HUES6 (cell line): ENCODE data around the gene BPTF.
"Not testable (repeated sequence)": the region's sequence is repeated elsewhere in the genome, so short reads cannot be mapped to it uniquely, and the experiment has no call there.

Source experiments
- H3K27ac ChIP-seq: 2 replicates; pipeline ENCODE4 v1.7.0; 2013; ENCODE audit warnings: low read depth, mild to moderate bottlenecking, low read length, inconsistent platforms
- H3K27me3 ChIP-seq: 2 replicates; pipeline ENCODE4 v1.6.1; 2013; ENCODE audit warnings: low read length; ENCODE audit not compliant: control insufficient read depth, insufficient read depth
- H3K36me3 ChIP-seq: 2 replicates; pipeline ENCODE4 v1.6.1; 2013; ENCODE audit warnings: low read length; ENCODE audit not compliant: control insufficient read depth, insufficient read depth
- H3K4me1 ChIP-seq: 2 replicates; pipeline ENCODE4 v1.6.1; 2013; ENCODE audit warnings: low read length; ENCODE audit not compliant: control insufficient read depth, insufficient read depth
- H3K4me3 ChIP-seq: 2 replicates; pipeline ENCODE4 v1.5.1; 2013; ENCODE audit warnings: low read depth, low read length
- H3K9ac ChIP-seq: one replicate; pipeline ENCODE4 v1.6.1; 2013; ENCODE audit warnings: mild to moderate bottlenecking, low read length
- H3K9me3 ChIP-seq: 2 replicates; pipeline ENCODE4 v1.6.1; 2013; ENCODE audit warnings: low read depth, low read length; ENCODE audit not compliant: control insufficient read depth, insufficient read depth

BPTF gene

GRCh38 chr17:67891481-67892119 lies 66.3 kb downstream of the BPTF start:
- peaks cover 65% of the 10 kb centered on the region for H3K36me3 ChIP-seq
- no peak overlapping the region for H3K4me3 ChIP-seq
- H3K27ac ChIP-seq = no peak overlapping the region
- no peaks in the 10 kb centered on the region for H3K9me3 ChIP-seq
- no peaks in the 10 kb centered on the region for H3K4me1 ChIP-seq
- no peaks in the 10 kb centered on the region for H3K27me3 ChIP-seq
- no peak overlapping the region for H3K9ac ChIP-seq

DNA sequence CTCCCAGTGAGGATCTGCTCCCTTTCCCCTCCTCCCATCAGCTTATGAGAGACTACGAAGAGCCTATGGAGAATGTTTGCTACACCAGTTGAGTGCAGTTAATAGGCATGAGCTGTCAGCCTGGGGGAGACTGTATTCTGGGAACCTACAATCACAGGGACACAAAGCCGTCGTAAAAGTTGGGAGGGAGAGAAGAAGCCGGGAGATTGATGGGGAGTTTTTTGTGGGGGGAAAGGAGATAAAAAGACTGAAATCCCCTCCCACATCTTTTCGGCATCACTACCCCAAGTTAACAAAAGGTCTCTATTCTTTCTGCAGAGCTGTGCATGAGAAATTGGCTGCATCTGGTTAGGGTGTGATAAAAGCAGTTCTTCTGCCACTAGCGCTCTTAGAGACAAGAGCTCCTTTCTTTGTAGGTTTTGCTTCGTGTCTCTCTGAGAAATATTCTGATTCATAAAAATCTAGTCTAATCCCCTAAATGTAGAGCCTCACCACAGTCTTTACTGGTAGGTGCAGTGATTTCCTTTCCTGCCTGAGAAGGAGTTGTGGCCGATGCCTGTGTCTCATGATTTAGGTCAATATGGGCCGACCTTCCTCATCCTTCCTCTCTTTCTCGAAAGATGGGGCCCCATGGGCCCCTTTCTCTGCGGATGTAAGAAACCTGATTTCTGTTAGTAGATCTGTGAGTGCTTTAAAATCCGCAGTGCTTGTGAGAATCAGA lies 77.4 kb downstream of the BPTF start:
- H3K27me3 ChIP-seq = no peaks in the 10 kb centered on the region
- peaks cover 81% of the 10 kb centered on the region for H3K36me3 ChIP-seq
- H3K27ac ChIP-seq = no peak overlapping the region
- no peaks in the 10 kb centered on the region for H3K9me3 ChIP-seq
- H3K9ac ChIP-seq = no peak overlapping the region
- H3K4me1 ChIP-seq = no peaks in the 10 kb centered on the region
- no peak overlapping the region for H3K4me3 ChIP-seq

DNA sequence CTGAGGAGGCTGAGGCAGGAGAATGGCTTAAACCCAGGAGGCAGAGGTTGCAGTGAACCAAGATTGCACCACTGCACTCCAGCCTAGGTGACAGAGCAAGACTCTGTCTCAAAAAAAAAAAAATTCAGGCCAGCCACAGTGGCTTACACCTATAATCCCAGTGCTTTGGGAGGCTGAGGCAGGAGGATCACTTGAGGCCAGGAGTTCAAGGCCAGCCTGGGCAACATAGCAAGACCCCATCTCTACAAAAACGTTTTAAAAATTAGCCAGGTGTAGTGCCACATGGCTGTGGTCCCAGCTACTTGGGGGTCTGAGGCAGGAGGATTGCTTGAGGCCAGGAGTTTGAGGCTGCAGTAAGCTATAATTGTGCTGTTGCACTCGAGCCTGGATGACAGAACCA lies 80.0 kb downstream of the BPTF start:
- peaks cover 77% of the 10 kb centered on the region for H3K36me3 ChIP-seq
- H3K27me3 ChIP-seq, H3K9ac ChIP-seq, H3K4me3 ChIP-seq, H3K9me3 ChIP-seq, H3K4me1 ChIP-seq, H3K27ac ChIP-seq: not testable (repeated sequence)

- H3K9me3 ChIP-seq, H3K9ac ChIP-seq, H3K4me3 ChIP-seq, H3K27me3 ChIP-seq, H3K27ac ChIP-seq, H3K4me1 ChIP-seq: not testable (repeated sequence)
- peaks cover 81% of the 10 kb centered on the region for H3K36me3 ChIP-seq
Observed at GRCh38 chr17:67910117-67910803, 85.0 kb downstream of the BPTF start.

- Histone ChIP-seq H3K9ac (no peak overlapping the region), H3K9me3 (no peaks in the 10 kb centered on the region), H3K27me3 (no peaks in the 10 kb centered on the region), H3K4me3 (no peak overlapping the region), H3K36me3 (peaks cover 86% of the 10 kb centered on the region), H3K27ac (no peak overlapping the region), H3K4me1 (no peaks in the 10 kb centered on the region)
Observed at GRCh38 chr17:67911059-67911782, 85.9 kb downstream of the BPTF start.

DNA sequence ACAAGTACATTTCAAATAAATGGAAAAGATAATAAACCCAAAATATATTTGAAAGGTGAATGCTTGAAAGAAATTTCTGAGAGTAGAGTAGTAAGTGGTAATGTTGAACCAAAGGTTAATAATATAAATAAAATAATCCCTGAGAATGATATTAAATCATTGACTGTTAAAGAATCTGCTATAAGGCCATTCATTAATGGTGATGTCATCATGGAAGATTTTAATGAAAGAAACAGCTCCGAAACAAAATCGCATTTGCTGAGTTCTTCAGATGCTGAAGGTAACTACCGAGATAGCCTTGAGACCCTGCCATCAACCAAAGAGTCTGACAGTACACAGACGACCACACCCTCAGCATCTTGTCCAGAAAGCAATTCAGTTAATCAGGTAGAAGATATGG lies 86.8 kb downstream of the BPTF start:
- no peaks in the 10 kb centered on the region for H3K4me1 ChIP-seq
- H3K4me3 ChIP-seq = no peak overlapping the region
- H3K27ac ChIP-seq = no peak overlapping the region
- no peaks in the 10 kb centered on the region for H3K27me3 ChIP-seq
- H3K9me3 ChIP-seq = no peaks in the 10 kb centered on the region
- no peak overlapping the region for H3K9ac ChIP-seq
- peaks cover 82% of the 10 kb centered on the region for H3K36me3 ChIP-seq

GRCh38 chr17:67912656-67913055 lies 87.4 kb downstream of the BPTF start:
- Histone ChIP-seq H3K9ac (no peak overlapping the region), H3K27me3 (no peaks in the 10 kb centered on the region), H3K27ac (no peak overlapping the region), H3K36me3 (peaks cover 80% of the 10 kb centered on the region), H3K4me3 (no peak overlapping the region), H3K4me1 (no peaks in the 10 kb centered on the region), H3K9me3 (no peaks in the 10 kb centered on the region)

DNA sequence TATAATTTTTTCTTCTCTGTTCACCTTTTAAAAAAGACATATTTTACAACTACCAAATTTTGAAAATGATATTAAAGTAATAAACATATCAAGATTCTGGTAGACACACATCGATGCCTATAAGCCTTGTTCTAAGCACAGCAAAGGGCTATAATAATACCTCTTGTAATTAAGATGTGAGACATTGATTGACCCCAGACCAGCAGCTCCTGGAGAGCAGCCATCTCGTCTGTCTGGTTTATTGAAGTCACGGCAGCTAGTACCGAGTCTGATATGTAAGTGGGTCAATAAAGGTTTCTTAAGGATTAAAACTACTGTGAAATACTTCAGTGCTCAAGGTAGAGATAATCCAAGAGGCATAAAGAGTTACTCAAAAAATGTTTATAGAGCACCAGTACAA lies 94.9 kb downstream of the BPTF start:
- Histone ChIP-seq H3K4me1 (no peaks in the 10 kb centered on the region), H3K27ac (no peak overlapping the region), H3K4me3 (no peak overlapping the region), H3K9me3 (no peaks in the 10 kb centered on the region), H3K9ac (no peak overlapping the region), H3K27me3 (no peaks in the 10 kb centered on the region), H3K36me3 (peaks cover 78% of the 10 kb centered on the region)

GRCh38 chr17:67922503-67922902 lies 97.2 kb downstream of the BPTF start:
- no peak overlapping the region for H3K9ac ChIP-seq
- peaks cover 89% of the 10 kb centered on the region for H3K36me3 ChIP-seq
- H3K27me3 ChIP-seq = no peaks in the 10 kb centered on the region
- no peaks in the 10 kb centered on the region for H3K9me3 ChIP-seq
- H3K27ac ChIP-seq = no peak overlapping the region
- H3K4me3 ChIP-seq = no peak overlapping the region
- H3K4me1 ChIP-seq = no peaks in the 10 kb centered on the region

DNA sequence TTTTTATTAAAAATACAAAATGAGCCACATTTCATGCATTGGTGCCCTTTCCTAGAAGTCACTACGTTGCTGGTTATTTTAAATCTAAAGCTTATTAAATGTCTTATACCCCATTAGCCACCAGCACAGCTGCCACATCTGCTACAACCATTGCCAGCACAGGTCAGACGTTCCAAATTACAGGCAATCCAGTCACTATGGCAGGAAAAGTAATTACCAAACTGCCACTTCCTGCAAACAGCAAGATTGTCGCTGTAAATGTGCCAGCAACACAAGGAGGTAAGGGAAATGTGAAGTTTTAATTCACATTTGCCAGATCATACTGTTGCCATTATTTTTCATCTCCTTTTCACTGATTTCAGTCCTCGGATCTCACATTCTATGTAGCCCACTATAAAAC lies 103.5 kb downstream of the BPTF start:
- not testable (repeated sequence) for H3K27ac ChIP-seq, H3K27me3 ChIP-seq, H3K9ac ChIP-seq, H3K4me3 ChIP-seq, H3K4me1 ChIP-seq, H3K9me3 ChIP-seq
- peaks cover 97% of the 10 kb centered on the region for H3K36me3 ChIP-seq

DNA sequence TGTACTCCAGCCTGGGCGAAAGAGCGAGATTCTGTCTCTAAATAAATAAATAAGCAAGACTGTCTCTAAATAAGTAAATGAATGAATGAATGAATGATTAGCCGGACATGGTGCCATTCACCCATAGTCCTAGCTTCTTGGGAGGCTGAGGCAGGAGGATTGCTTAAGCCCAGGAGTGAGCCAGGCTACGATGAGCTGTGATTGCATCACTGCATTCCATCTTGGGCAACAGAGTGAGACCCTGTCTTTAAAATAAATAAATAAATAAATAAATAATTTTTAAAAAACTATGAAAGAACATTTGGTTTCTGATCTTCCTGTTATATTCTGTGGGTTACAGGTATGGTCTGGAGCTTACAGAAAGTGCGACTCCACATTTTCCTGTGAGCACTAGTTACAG lies 105.9 kb downstream of the BPTF start:
- no peaks in the 10 kb centered on the region for H3K4me1 ChIP-seq
- H3K27ac ChIP-seq = no peak overlapping the region
- peaks cover 94% of the 10 kb centered on the region for H3K36me3 ChIP-seq
- H3K27me3 ChIP-seq = no peaks in the 10 kb centered on the region
- H3K9me3 ChIP-seq = no peaks in the 10 kb centered on the region
- no peak overlapping the region for H3K9ac ChIP-seq
- H3K4me3 ChIP-seq = no peak overlapping the region
